Activated T-helper 2 cell treated with anti-CD3 and anti-CD28 coated beads, Interferon-gamma antibody, Interleukin-2, Interleukin-4, amounts not matched to agents 10 μg/mL and 5 μg/mL and 100 μg/mL, durations not matched to agents 14 hours and 24 hours and 36 hours (primary cell): ENCODE data around the gene CD33. TPM values are rescaled to one million over a fixed set of nuclear protein-coding genes. Genes with fewer than 3 reads are reported as not detected.
"Not testable (repeated sequence)": the region's sequence is repeated elsewhere in the genome, so short reads cannot be mapped to it uniquely, and the experiment has no call there.

Experiments used
- DNase-seq: peaks from one replicate; pipeline ENCODE4 v3.0.0; 2021; ENCODE audit warnings: low spot score
- H3K27ac Mint-ChIP-seq: one replicate; pipeline ENCODE4 v1.8.0; 2021; ENCODE audit warnings: mixed read lengths
- H3K27me3 Mint-ChIP-seq: one replicate; pipeline ENCODE4 v1.8.0; 2021; ENCODE audit warnings: low read depth, mixed read lengths
- H3K36me3 Mint-ChIP-seq: one replicate; pipeline ENCODE4 v1.8.0; 2021; ENCODE audit warnings: low read depth, mixed read lengths
- H3K4me1 Mint-ChIP-seq: one replicate; pipeline ENCODE4 v1.8.0; 2021; ENCODE audit warnings: low read depth, mixed read lengths
- H3K4me3 Mint-ChIP-seq: one replicate; pipeline ENCODE4 v1.8.0; 2021; ENCODE audit warnings: low read depth, mild to moderate bottlenecking, moderate library complexity, mixed read lengths
- H3K9me3 Mint-ChIP-seq: one replicate; pipeline ENCODE4 v1.8.0; 2021; ENCODE audit warnings: mixed read lengths
- intact Hi-C: fragments of 100-400 bp; cut with micrococcal nuclease; formaldehyde crosslinking; loops from one replicate; pipeline ENCODE4 v1.15.1; 2023
- total RNA-seq: library from RNA; stranded (reverse); gene quantifications from 2 replicates; pipeline ENCODE4 v1.2.3, GENCODE V29; 2022

Gene CD33
- total RNA-seq: 14.3 and 17.0 TPM in 2 replicates

DNA sequence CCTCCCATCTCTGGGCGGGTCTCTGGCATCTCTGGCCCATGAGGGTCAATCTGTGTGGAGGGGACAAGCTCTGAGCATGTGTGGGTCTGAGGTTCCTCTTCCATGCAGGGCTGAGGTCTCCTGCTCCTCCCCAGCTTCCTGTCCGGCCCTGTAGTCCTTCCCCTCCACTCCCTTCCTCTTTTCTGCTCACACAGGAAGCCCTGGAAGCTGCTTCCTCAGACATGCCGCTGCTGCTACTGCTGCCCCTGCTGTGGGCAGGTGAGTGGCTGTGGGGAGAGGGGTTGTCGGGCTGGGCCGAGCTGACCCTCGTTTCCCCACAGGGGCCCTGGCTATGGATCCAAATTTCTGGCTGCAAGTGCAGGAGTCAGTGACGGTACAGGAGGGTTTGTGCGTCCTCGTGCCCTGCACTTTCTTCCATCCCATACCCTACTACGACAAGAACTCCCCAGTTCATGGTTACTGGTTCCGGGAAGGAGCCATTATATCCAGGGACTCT lies at the start of gene CD33:
Gene CD33 (plus strand): TSS at position 183 of the 496 bp plus-strand sequence. CDS start 39 bp downstream, at position 222.
- Mint-ChIP-seq H3K27ac (peak within 1 kb of the TSS; percentile 77), H3K36me3 (peaks cover 16% of the 10 kb centered on the region), H3K4me1 (peaks cover 58% of the 10 kb centered on the region), H3K27me3 (peaks cover 35% of the 10 kb centered on the region), H3K4me3 (peak within 1 kb of the TSS; percentile 76)
- H3K9me3 Mint-ChIP-seq, intact Hi-C loops, DNase-seq: not testable (repeated sequence)

DNA sequence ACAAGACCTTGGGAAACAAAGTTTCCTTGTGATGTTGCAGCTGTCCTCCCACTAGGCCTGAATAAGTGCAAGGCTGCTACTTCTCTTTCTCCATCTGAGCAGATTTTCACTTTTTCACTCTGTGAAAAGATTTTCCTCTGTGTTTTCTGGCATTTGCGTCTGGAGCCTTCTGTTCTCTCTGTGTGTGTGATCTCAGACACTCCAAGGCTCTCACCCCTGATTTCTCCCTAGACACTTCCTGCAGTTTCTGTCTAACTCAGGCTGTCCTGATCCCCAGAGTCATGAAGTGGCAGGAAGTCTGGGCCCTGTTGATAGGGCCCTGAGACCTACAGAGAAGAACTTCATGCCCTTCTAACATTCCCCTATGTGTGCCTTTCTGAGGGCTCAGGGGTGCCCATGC lies 45.6 kb upstream of the CD33 start:
- Mint-ChIP-seq H3K27ac (no peak overlapping the region), H3K36me3 (no peaks in the 10 kb centered on the region), H3K27me3 (peaks cover 11% of the 10 kb centered on the region), H3K4me3 (no peak overlapping the region), H3K4me1 (peaks cover 2% of the 10 kb centered on the region), H3K9me3 (no peaks in the 10 kb centered on the region)
- no peak for DNase-seq
- intact Hi-C loops: no loop called here

DNA sequence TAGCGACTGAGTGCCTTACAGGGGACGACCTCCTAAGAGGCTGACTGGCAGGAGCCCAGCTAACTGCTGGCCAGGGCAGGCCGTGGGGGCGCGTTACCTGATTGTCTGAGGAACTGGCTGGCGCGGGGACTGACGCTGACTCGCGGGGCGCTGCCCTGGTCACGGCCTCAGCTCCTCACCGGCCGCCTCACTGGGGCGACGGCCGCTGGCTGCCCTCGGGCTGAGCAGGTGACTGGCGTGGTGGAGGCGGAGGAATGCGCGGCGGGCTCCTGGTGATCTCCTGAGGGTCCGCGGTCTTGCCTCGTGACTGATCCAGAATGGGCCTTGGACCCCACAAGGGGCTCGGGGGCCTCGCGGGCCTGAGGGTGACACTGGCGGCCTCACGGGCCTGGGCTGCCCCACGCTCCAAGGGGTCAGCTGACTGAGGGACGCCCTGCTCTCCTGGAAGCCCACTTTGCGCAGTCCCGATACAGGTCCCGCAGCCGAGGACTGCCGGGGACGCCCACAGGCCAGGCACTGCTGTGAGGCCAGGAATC lies 43.4 kb upstream of the CD33 start:
- Mint-ChIP-seq H3K9me3 (no peaks in the 10 kb centered on the region), H3K4me3 (no peak overlapping the region), H3K36me3 (no peaks in the 10 kb centered on the region), H3K4me1 (peaks cover 6% of the 10 kb centered on the region), H3K27ac (no peak overlapping the region), H3K27me3 (peaks cover 20% of the 10 kb centered on the region)
- intact Hi-C loops: no loop called here
- DNase-seq: no peak

DNA sequence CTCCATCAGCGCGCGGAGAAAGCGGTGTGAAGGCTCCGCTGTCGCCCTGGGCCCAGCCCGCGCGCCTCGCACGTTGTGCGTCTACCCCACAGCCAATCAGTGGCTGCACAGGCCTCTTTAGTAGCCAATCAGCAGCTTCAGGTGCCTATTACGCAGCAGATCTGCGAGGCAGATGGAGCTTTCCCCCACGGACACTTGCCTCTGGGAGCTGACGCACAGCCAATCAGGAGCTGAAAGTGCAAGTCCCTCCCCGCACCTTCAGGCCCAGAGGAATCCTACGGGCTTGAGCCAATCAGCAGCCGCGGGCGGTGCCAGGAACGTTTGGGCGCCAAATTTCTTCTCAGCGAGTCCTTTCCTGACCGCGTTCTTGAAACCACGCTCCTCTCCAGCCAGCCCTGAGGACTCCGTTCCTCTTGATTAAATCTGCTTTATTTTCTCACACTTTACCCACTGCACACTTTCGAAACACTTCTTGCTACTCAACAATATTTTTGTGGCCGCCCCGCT lies 42.9 kb upstream of the CD33 start:
- DNase-seq: no peak
- Mint-ChIP-seq H3K27ac (no peak overlapping the region), H3K27me3 (peaks cover 20% of the 10 kb centered on the region), H3K9me3 (no peaks in the 10 kb centered on the region), H3K4me1 (peaks cover 6% of the 10 kb centered on the region), H3K4me3 (no peak overlapping the region), H3K36me3 (no peaks in the 10 kb centered on the region)
- intact Hi-C loops: no loop called here

DNA sequence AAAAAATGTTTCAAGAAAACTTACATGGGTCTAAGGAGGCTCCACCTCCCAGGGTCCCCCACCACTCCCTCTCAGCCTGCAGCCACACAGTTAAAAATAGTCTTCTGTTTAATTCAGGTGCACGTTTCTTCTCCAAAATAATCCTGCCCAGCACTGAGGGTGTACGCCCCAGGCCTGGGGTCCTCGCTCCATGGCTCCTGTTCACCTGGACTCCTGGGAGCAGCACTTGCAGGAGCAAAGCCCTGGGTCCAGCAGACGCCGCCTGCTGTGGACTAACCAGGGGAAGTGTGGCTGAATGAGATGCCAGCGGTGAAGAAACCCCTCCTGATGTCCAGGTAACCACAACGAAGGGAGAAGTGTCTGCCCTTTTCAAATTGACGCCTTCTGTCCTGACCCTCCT lies 41.3 kb upstream of the CD33 start:
- no peaks in the 10 kb centered on the region for H3K36me3 Mint-ChIP-seq
- no peak overlapping the region for H3K27ac Mint-ChIP-seq
- no peaks in the 10 kb centered on the region for H3K9me3 Mint-ChIP-seq
- peaks cover 6% of the 10 kb centered on the region for H3K4me1 Mint-ChIP-seq
- peaks cover 19% of the 10 kb centered on the region for H3K27me3 Mint-ChIP-seq
- intact Hi-C loops: no loop called here
- no peak for DNase-seq
- H3K4me3 Mint-ChIP-seq: no peak overlapping the region

DNA sequence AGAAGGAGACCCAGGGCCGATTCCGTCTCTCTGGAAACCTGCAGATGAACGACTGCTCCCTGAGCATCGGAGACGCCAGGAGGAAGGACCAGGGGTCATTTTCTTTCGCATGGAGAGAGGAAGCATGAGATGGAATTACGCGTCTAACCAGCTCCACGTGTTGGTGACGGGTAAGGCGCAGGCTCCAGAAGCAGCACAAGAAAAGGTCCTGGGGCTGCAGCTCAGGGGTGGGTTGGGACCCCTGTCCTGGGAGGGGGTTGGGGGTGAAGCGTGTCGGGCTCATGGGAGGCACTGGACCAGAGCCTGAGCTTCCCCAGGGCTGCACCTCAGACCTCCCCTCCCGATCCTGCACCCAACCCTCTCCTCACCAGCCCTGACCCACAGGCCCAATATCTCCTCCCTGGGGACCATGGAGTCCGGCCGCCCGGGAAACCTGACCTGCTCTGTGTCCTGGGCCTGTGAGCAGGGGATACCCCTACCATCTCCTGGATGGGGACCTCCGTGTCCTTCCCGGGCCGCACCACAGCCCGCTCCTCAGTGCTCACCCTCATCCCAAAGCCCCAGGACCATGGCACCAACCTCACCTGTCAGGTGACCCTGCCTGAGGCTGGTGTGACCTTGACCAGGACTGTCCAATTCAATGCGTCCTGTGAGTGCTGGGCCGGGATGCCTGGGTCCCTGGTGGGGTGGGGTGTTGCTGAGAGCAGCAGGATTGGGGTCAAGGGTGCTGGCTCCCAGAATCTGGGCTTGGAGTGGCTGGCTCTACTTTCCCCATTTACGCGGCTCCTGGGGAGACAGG lies 39.6 kb upstream of the CD33 start:
- Mint-ChIP-seq H3K27ac (no peak overlapping the region), H3K4me1 (peaks cover 6% of the 10 kb centered on the region), H3K27me3 (peaks cover 17% of the 10 kb centered on the region), H3K9me3 (no peaks in the 10 kb centered on the region), H3K36me3 (no peaks in the 10 kb centered on the region), H3K4me3 (no peak overlapping the region)
- DNase-seq: no peak
- intact Hi-C loops: no loop called here

DNA sequence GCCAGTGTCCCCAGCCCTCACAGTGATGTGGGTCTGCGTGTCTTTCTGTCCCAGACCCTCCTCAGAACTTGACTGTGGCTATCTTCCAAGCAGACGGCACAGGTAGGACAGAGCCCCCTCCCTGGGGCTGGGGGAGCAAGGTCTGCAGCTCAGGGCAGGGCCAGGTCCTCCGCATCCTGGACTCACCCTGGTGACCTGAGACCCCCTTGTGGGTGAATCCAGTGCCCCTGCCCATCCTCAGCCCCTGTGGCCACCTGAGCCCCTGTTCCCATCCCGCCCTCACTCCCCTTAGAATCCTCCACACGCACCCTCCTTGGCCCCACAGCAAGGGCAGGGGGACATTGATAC lies 39.0 kb upstream of the CD33 start:
- H3K9me3 Mint-ChIP-seq: no peaks in the 10 kb centered on the region
- H3K4me1 Mint-ChIP-seq: peaks cover 6% of the 10 kb centered on the region
- intact Hi-C loops: no loop called here
- H3K4me3 Mint-ChIP-seq: no peak overlapping the region
- H3K27me3 Mint-ChIP-seq: peaks cover 17% of the 10 kb centered on the region
- H3K36me3 Mint-ChIP-seq: no peaks in the 10 kb centered on the region
- DNase-seq: no peak
- no peak overlapping the region for H3K27ac Mint-ChIP-seq

DNA sequence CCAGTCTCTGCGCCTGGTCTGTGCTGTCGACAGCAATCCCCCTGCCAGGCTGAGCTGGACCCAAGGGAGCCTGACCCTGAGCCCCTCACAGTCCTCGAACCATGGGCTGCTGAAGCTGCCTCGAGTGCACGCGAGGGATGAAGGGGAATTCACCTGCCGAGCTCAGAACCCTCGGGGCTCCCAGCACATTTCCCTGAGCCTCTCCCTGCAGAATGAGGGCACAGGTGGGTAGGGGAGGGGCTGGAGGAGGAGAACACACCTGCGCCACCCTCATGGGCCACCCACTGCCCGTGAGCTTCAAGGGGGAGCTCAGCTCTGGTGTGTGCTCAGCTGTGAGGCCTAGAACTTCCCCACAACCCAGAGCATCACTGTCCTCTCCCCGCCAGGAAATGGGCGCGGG lies 38.6 kb upstream of the CD33 start:
- no peak for DNase-seq
- Mint-ChIP-seq H3K4me1 (peaks cover 6% of the 10 kb centered on the region), H3K27me3 (peaks cover 17% of the 10 kb centered on the region), H3K27ac (no peak overlapping the region), H3K4me3 (no peak overlapping the region), H3K9me3 (no peaks in the 10 kb centered on the region), H3K36me3 (no peaks in the 10 kb centered on the region)
- intact Hi-C loops: no loop called here

DNA sequence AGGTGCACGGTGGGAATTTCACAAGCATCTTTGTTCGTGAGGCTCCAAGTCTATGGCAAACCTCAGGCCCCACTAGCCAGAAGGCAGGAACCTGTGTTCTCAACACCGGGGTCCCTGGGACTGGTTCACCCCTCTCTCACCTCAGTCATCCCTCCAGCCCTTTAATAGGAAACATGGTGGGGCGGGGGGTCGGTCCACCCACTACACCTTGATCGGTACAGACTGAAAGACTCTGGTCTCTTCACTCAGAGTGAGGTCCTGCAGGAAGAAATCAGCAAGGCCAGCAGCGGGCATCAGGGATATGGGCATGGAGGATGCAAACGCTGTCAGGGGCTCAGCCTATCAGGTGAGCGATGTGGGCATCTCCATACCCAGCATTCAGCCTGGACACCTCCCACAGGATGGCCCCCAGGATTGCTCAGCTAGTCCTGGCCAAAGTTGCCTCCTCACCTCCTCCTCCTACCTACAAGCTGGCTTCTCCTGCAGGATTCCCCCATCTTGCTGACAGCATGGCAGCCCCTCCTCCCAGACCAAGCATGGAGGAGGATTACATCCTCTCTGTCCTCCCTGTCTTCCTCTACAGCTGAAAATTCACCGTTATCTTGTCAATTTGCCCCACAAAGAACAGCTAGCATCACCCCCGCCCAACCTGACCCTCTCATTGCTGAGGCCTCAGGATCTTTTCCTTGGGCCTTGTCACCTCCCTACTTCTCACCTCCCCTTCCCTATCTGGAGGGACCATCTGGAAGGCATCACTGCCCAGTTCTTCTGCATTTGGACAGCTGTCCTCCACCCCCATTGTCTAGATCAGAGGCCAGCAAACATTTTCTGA lies 37.3 kb upstream of the CD33 start:
- no peaks in the 10 kb centered on the region for H3K9me3 Mint-ChIP-seq
- H3K36me3 Mint-ChIP-seq: no peaks in the 10 kb centered on the region
- H3K4me1 Mint-ChIP-seq: peaks cover 6% of the 10 kb centered on the region
- H3K27ac Mint-ChIP-seq: no peak overlapping the region
- DNase-seq: no peak
- intact Hi-C loops: no loop called here
- H3K4me3 Mint-ChIP-seq: no peak overlapping the region
- H3K27me3 Mint-ChIP-seq: peaks cover 19% of the 10 kb centered on the region

DNA sequence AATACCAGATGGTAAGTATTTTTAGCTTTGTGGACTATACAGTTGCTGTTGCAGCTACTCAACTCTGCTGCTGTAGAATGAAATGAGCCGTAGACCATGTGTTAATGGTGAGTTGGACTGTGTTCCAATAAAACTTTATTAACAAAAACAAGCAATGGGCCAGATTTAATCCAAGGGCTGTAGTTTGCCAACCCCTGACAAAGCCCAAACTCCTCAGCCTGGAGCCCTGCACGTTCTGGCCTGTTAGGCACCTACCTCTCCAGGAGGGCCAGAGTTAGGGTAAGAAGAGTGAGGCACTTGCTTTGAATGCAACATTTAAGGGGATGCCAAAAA lies 36.7 kb upstream of the CD33 start:
- intact Hi-C loops: no loop called here
- Mint-ChIP-seq H3K36me3 (no peaks in the 10 kb centered on the region), H3K4me3 (no peak overlapping the region), H3K9me3 (no peaks in the 10 kb centered on the region), H3K4me1 (peaks cover 6% of the 10 kb centered on the region), H3K27me3 (peaks cover 19% of the 10 kb centered on the region), H3K27ac (no peak overlapping the region)
- no peak for DNase-seq

DNA sequence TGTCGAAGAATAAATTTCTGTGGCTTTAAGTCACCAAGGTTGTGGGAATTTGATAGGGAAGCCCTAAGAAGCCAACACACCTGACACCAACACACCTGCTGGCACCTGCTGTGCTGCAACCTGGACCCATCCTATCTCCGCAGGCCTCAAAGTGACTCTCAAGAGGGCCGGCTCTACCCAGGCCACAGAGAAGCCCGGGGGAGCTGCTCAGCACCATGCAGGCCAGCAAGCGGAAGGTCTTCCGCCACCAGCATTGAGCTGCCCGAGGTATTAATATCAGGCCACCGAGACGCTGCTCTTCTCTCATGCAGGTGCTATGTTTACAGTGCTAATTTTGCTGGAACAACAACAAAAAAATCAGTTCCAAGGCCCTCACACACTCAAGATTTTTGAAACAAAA lies 32.2 kb upstream of the CD33 start:
- intact Hi-C loops: no loop called here
- Mint-ChIP-seq H3K27ac (no peak overlapping the region), H3K27me3 (peaks cover 7% of the 10 kb centered on the region), H3K36me3 (no peaks in the 10 kb centered on the region), H3K4me1 (peaks cover 7% of the 10 kb centered on the region), H3K4me3 (no peak overlapping the region), H3K9me3 (no peaks in the 10 kb centered on the region)
- no peak for DNase-seq

DNA sequence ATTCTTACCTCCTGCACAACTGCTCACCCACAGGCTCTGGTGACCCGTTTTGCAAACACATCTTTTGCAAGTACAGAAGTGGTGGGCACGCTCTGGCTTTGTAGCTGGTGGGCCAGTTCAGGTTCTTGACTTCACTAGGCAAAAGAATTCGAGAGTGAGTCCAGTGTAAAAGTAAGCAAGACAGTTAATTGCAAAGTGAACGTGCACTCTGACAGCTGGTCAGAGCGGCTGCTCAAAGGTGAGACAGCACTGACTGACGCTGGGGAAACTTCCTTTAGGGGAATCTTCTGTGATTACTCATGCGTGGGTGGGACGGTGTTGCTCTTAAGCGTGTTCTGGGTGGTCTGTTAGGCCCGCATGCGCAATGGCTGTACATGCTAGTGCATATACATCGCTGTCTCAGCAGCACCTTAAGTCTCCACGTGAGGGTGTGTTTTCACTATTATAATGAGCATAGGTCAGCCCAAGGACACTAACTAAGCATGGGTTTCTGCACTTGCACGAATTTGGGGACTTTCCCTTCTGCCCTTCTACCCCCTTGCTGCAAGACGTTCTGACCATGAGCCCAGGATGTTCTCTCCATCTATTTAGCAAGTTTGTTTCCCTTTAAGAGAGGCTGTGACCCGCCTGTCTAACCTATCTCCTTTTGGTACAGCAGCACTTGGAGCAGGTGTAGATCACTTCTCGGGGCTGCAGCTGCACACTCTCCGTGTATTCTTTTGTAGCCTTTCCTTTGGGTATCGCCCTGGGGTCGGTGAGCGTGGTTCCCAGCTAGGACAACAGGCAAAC lies 30.2 kb upstream of the CD33 start:
- peaks cover 7% of the 10 kb centered on the region for H3K4me1 Mint-ChIP-seq
- H3K27ac Mint-ChIP-seq: no peak overlapping the region
- H3K4me3 Mint-ChIP-seq: no peak overlapping the region
- no peaks in the 10 kb centered on the region for H3K9me3 Mint-ChIP-seq
- H3K27me3 Mint-ChIP-seq: peaks cover 3% of the 10 kb centered on the region
- DNase-seq: no peak
- H3K36me3 Mint-ChIP-seq: no peaks in the 10 kb centered on the region
- intact Hi-C loops: no loop called here
